GM12874 (cell line): Measurements from ENCODE around the gene NUDT14.

Source experiments
- CTCF ChIP-seq: IDR thresholded peaks from 2 replicates; pipeline ENCODE4 v1.5.1; 2011; ENCODE audit warnings: low read depth, mild to moderate bottlenecking, control low read depth, low read length, moderate library complexity; ENCODE audit not compliant: insufficient read depth

Gene NUDT14

GRCh38 chr14:105223770-105224544, 42.8 kb upstream of the NUDT14 start:
- no peak for TF ChIP-seq CTCF

- no peak for TF ChIP-seq CTCF
Measured at GRCh38 chr14:105223260-105223659, 42.1 kb upstream of the NUDT14 start.

- no peak for TF ChIP-seq CTCF
Measured at GRCh38 chr14:105221598-105222178, 40.6 kb upstream of the NUDT14 start.

GRCh38 chr14:105220699-105221597, 39.8 kb upstream of the NUDT14 start:
- TF ChIP-seq CTCF = no peak

- TF ChIP-seq CTCF = no peak
Measured at GRCh38 chr14:105219753-105220152, 38.6 kb upstream of the NUDT14 start.

GRCh38 chr14:105219043-105219612, 38.0 kb upstream of the NUDT14 start:
- TF ChIP-seq CTCF = no peak

GRCh38 chr14:105218611-105219010, 37.5 kb upstream of the NUDT14 start:
- no peak for TF ChIP-seq CTCF
